HepG2 (cell line): ENCODE data around the gene TWIST2. TPM values are rescaled to one million over a fixed set of nuclear protein-coding genes. Genes with fewer than 3 reads are reported as not detected.

ENCODE experiments used
- BCL6 ChIP-seq: IDR thresholded peaks from 2 replicates; pipeline ENCODE4 v1.6.1; 2016; ENCODE audit warnings: missing genetic modification reagents, missing compliant biosample characterization
- CREM ChIP-seq, 2 experiments: sonication (generic) in 1 of 2; formaldehyde crosslinking in 1 of 2; IDR thresholded peaks; 2 replicates each; pipeline versions ENCODE4 v1.4.0 to v1.6.1; 2016 to 2020; ENCODE audit warnings: antibody characterized with exemption in 1 of 2, mild to moderate bottlenecking in 1 of 2, missing genetic modification reagents in 1 of 2
- EP300 ChIP-seq, 3 experiments: sonication (generic) in 1 of 3; formaldehyde crosslinking in 1 of 3; IDR thresholded peaks; 2 replicates each; pipeline versions ENCODE4 v1.5.1 to v1.6.1; 2011 to 2020; ENCODE audit warnings: low read depth in 2 of 3, low read length in 2 of 3, borderline replicate concordance in 1 of 3, improper control_type of control experiment in 1 of 3, mild to moderate bottlenecking in 1 of 3, missing genetic modification reagents in 1 of 3, moderate library complexity in 1 of 3
- GPBP1L1 ChIP-seq: sonication (generic); formaldehyde crosslinking; IDR thresholded peaks from 2 replicates; pipeline ENCODE4 v1.5.0; 2020; ENCODE audit warnings: mild to moderate bottlenecking, missing genetic modification reagents
- IRX3 ChIP-seq: sonication (generic); formaldehyde crosslinking; IDR thresholded peaks from 2 replicates; pipeline ENCODE4 v1.8.1; 2023; ENCODE audit warnings: mild to moderate bottlenecking, low read depth, missing genetic modification reagents, borderline replicate concordance
- KLF15 ChIP-seq: sonication (generic); formaldehyde crosslinking; IDR thresholded peaks from 2 replicates; pipeline ENCODE4 v1.8.1; 2023; ENCODE audit warnings: borderline replicate concordance, mild to moderate bottlenecking, inconsistent platforms, missing genetic modification reagents, mixed read lengths
- KLF9 ChIP-seq: IDR thresholded peaks from 2 replicates; pipeline ENCODE4 v1.6.1; 2016; ENCODE audit warnings: low read depth
- NFIC ChIP-seq: IDR thresholded peaks from 2 replicates; pipeline ENCODE4 v1.6.1; 2012; ENCODE audit warnings: mild to moderate bottlenecking, low read length, inconsistent platforms
- ONECUT2 ChIP-seq: sonication (generic); formaldehyde crosslinking; IDR thresholded peaks from 2 replicates; pipeline ENCODE4 v1.4.0; 2020; ENCODE audit warnings: missing genetic modification reagents
- PHB2 ChIP-seq: fragments of 450-650 bp; IDR thresholded peaks from 2 replicates; pipeline ENCODE4 v1.6.1; 2018; ENCODE audit not compliant: partially characterized antibody
- REXO4 ChIP-seq: sonication (generic); formaldehyde crosslinking; IDR thresholded peaks from 2 replicates; pipeline ENCODE4 v1.8.0; 2022; ENCODE audit warnings: missing genetic modification reagents, mild to moderate bottlenecking, borderline replicate concordance
- RFXAP ChIP-seq: sonication (generic); formaldehyde crosslinking; IDR thresholded peaks from 2 replicates; pipeline ENCODE4 v1.4.0; 2020; ENCODE audit warnings: missing genetic modification reagents, borderline replicate concordance
- RXRA ChIP-seq: sonication (generic); formaldehyde crosslinking; IDR thresholded peaks from 2 replicates; pipeline ENCODE4 v1.5.1; 2020; ENCODE audit warnings: missing genetic modification reagents
- SMAD9 ChIP-seq: sonication (generic); formaldehyde crosslinking; IDR thresholded peaks from 2 replicates; pipeline ENCODE4 v1.5.1; 2020; ENCODE audit warnings: mild to moderate bottlenecking, missing genetic modification reagents
- SP2 ChIP-seq: sonication (generic); formaldehyde crosslinking; IDR thresholded peaks from 2 replicates; pipeline ENCODE4 v1.5.1; 2020; ENCODE audit warnings: mild to moderate bottlenecking, missing genetic modification reagents
- TEAD3 ChIP-seq: optimal IDR thresholded peaks from 2 replicates; pipeline ENCODE3; 2016; ENCODE audit warnings: borderline replicate concordance
- TRIM22 ChIP-seq: fragments of 450-650 bp; IDR thresholded peaks from 2 replicates; pipeline ENCODE4 v1.6.1; 2017
- YEATS4 ChIP-seq: sonication (generic); formaldehyde crosslinking; IDR thresholded peaks from 2 replicates; pipeline ENCODE4 v1.4.0; 2020; ENCODE audit warnings: missing genetic modification reagents, borderline replicate concordance
- ZNF12 ChIP-seq: sonication (generic); formaldehyde crosslinking; IDR thresholded peaks from 2 replicates; pipeline ENCODE4 v1.5.0; 2020; ENCODE audit warnings: missing genetic modification reagents
- ZNF160 ChIP-seq: sonication (generic); formaldehyde crosslinking; IDR thresholded peaks from 2 replicates; pipeline ENCODE4 v1.8.0; 2022; ENCODE audit warnings: mild to moderate bottlenecking, inconsistent platforms, missing genetic modification reagents
- ZNF34 ChIP-seq: sonication (generic); formaldehyde crosslinking; IDR thresholded peaks from 2 replicates; pipeline ENCODE4 v1.4.0; 2020; ENCODE audit warnings: mild to moderate bottlenecking, missing genetic modification reagents, borderline replicate concordance
- ZNF550 ChIP-seq: sonication (generic); formaldehyde crosslinking; IDR thresholded peaks from 2 replicates; pipeline ENCODE4 v1.4.0; 2020; ENCODE audit warnings: mild to moderate bottlenecking, missing genetic modification reagents, borderline replicate concordance
- ZNF569 ChIP-seq: sonication (generic); formaldehyde crosslinking; IDR thresholded peaks from 2 replicates; pipeline ENCODE4 v1.5.0; 2020; ENCODE audit warnings: mild to moderate bottlenecking, missing genetic modification reagents, moderate library complexity, borderline replicate concordance
- ZNF607 ChIP-seq: sonication (generic); formaldehyde crosslinking; IDR thresholded peaks from 2 replicates; pipeline ENCODE4 v1.5.1; 2020; ENCODE audit warnings: missing genetic modification reagents, mild to moderate bottlenecking, borderline replicate concordance
- ZNF644 ChIP-seq: IDR thresholded peaks from 2 replicates; pipeline ENCODE4 v1.6.1; 2016; ENCODE audit warnings: low read depth
- ZUFSP ChIP-seq: sonication (generic); formaldehyde crosslinking; IDR thresholded peaks from 2 replicates; pipeline ENCODE4 v1.9.0; 2021; ENCODE audit warnings: missing genetic modification reagents, mild to moderate bottlenecking, borderline replicate concordance
- polyA plus RNA-seq, 8 experiments: library from polyadenylated mRNA; depleted of rRNA in 3 of 8; stranded (reverse) in 7 of 8; unstranded in 1 of 8; fragments of >200 nt; fragmentation: Illumina TruSeq in 4 of 8; extraction: Trizol in 4 of 8; gene quantifications; 2 replicates each; pipeline versions ENCODE4 v1.2.1 to v1.2.3, GENCODE V29; 2011 to 2016; ENCODE audit warnings: low read depth in 4 of 8, missing spikeins in 1 of 8, mixed read lengths in 1 of 8; ENCODE audit not compliant: insufficient read depth in 1 of 8
- total RNA-seq, 5 experiments: library from RNA; depleted of rRNA; stranded (reverse); fragments of >200 nt; fragmentation: Illumina TruSeq; extraction: Trizol; gene quantifications; 2 replicates each; pipeline ENCODE4 v1.2.3, GENCODE V29; 2016; ENCODE audit warnings: low read depth in 1 of 5

Gene TWIST2
- total and polyA plus RNA-seq, 2 of the 13 experiments (the other 11 are each of a cell fraction or from before 2014, with no cell fraction given), result 0.08 to 0.11 TPM

GRCh38 chr2:238864207-238865014 is 16.5 kb downstream of the TWIST2 start (continued):
- TF ChIP-seq ONECUT2 (CRISPR knock-in tag) (peak; percentile 29; the same call in 1 of the 2 replicates), ZUFSP (CRISPR knock-in tag) (no peak), RXRA (CRISPR knock-in tag) (peak; percentile 94), KLF9 (CRISPR knock-in tag) (peak; percentile 77; the same call in 1 of the 2 replicates), KLF15 (CRISPR knock-in tag) (no peak), ZNF160 (no peak; the same call in 1 of the 2 replicates), ZNF607 (CRISPR knock-in tag) (0 out of 2 replicates have a peak, but pooled peaks have one; percentile 16), ZNF569 (CRISPR knock-in tag) (0 out of 2 replicates have a peak, but pooled peaks have one; percentile 78), EP300 (IDR thresholded peaks at IDR 0.05; ENCODE audit: low read depth in 2 of 2, low read length in 2 of 2) (peak; percentile 81 to 95; a peak in 3 of 4 replicates), EP300 (CRISPR knock-in tag; IDR thresholded peaks at IDR 0.05; ENCODE audit: borderline replicate concordance) (peak; percentile 88), ZNF12 (CRISPR knock-in tag) (peak; percentile 11; the same call in 1 of the 2 replicates), CREM (IDR thresholded peaks at IDR 0.05) (peak; percentile 77), CREM (CRISPR knock-in tag; IDR thresholded peaks at IDR 0.05) (no peak), ZNF644 (CRISPR knock-in tag) (peak; percentile 77; the same call in 1 of the 2 replicates), ZNF550 (CRISPR knock-in tag) (0 out of 2 replicates have a peak, but pooled peaks have one; percentile 31), YEATS4 (CRISPR knock-in tag) (peak; percentile 89), BCL6 (CRISPR knock-in tag) (peak; percentile 82), TRIM22 (no peak), RFXAP (CRISPR knock-in tag) (peak; percentile 31), NFIC (peak; percentile 75; the same call in 1 of the 2 replicates), SP2 (CRISPR knock-in tag) (0 out of 2 replicates have a peak, but pooled peaks have one; percentile 24), IRX3 (CRISPR knock-in tag) (no peak), REXO4 (CRISPR knock-in tag) (peak; percentile 82), SMAD9 (CRISPR knock-in tag) (no peak), GPBP1L1 (no peak), TEAD3 (CRISPR knock-in tag) (peak; percentile 89), PHB2 (no peak), ZNF34 (CRISPR knock-in tag) (no peak)
